H4 (cell line): ENCODE measurements around the gene EEF1G. TPM values are rescaled to one million over a fixed set of nuclear protein-coding genes. Genes with fewer than 3 reads are reported as not detected.
"Not testable (repeated sequence)": the region's sequence is repeated elsewhere in the genome, so short reads cannot be mapped to it uniquely, and the experiment has no call there.

Source experiments
- DNase-seq: peaks from one replicate; pipeline ENCODE4 v3.0.0-alpha.2; 2015; ENCODE audit warnings: low spot score
- total RNA-seq: library from RNA; depleted of rRNA; stranded (reverse); fragments of >200 nt; shearing (Covaris generic); gene quantifications from 2 replicates; pipeline ENCODE4 v1.2.3, GENCODE V29; 2014

Gene EEF1G
- total RNA-seq, 1 experiment from 2014 or later, result 1,742 TPM

GRCh38 chr11:62603776-62604299 is 30.1 kb upstream of the EEF1G start:
- no peak for DNase-seq

- no peak for DNase-seq
Observed at GRCh38 chr11:62603072-62603408, 29.3 kb upstream of the EEF1G start.

GRCh38 chr11:62602141-62603071 is 28.7 kb upstream of the EEF1G start:
- no peak for DNase-seq

GRCh38 chr11:62601372-62602140 is 27.9 kb upstream of the EEF1G start, which contains the start of gene MTA2:
TSS of gene MTA2 (minus strand) at chr11:62601865. CDS start at chr11:62601450, 415 bp downstream.
- peak; percentile 95 for DNase-seq

- no peak for DNase-seq
Observed at GRCh38 chr11:62601122-62601371, 27.4 kb upstream of the EEF1G start.

GRCh38 chr11:62600367-62601121 is 26.9 kb upstream of the EEF1G start:
- no peak for DNase-seq

GRCh38 chr11:62599901-62600300 is 26.2 kb upstream of the EEF1G start:
- DNase-seq, result no peak

GRCh38 chr11:62599069-62599696 is 25.5 kb upstream of the EEF1G start:
- peak; percentile 98 for DNase-seq

- DNase-seq, result no peak
Observed at GRCh38 chr11:62595124-62595523, 21.4 kb upstream of the EEF1G start.

- DNase-seq, result peak; percentile 67
Observed at GRCh38 chr11:62593434-62594044, 19.8 kb upstream of the EEF1G start.

- no peak for DNase-seq
Observed at GRCh38 chr11:62592989-62593421, 19.3 kb upstream of the EEF1G start.

- no peak for DNase-seq
Observed at GRCh38 chr11:62592146-62592815, 18.6 kb upstream of the EEF1G start.

GRCh38 chr11:62591448-62592145 is 17.9 kb upstream of the EEF1G start, which contains the start of gene TUT1:
TSS of gene TUT1 (minus strand) at chr11:62591523. CDS start at chr11:62591485, 38 bp downstream.
- DNase-seq, result peak; percentile 99

- no peak for DNase-seq
Observed at GRCh38 chr11:62588966-62589637, 15.4 kb upstream of the EEF1G start.

GRCh38 chr11:62585356-62585755 is 11.7 kb upstream of the EEF1G start:
- DNase-seq, result not testable (repeated sequence)

GRCh38 chr11:62581735-62582134 is 8.0 kb upstream of the EEF1G start:
- not testable (repeated sequence) for DNase-seq

- no peak for DNase-seq
Observed at GRCh38 chr11:62580959-62581715, 7.4 kb upstream of the EEF1G start.

- DNase-seq, result no peak
Observed at GRCh38 chr11:62579252-62579651, 5.6 kb upstream of the EEF1G start.
